Activated CD4-positive, alpha-beta T cell treated with anti-CD3 and anti-CD28 coated beads for 48 hours (primary cell): ENCODE measurements around the gene ARMC10.
A peak's percentile ranks its signal among the peaks of the same experiment; 100 is the strongest.
"Not testable (repeated sequence)": the region's sequence is repeated elsewhere in the genome, so short reads cannot be mapped to it uniquely, and the experiment has no call there.

ENCODE experiments used
- DNase-seq: peaks from one replicate; pipeline ENCODE4 v3.0.0-alpha.2; 2020

The ARMC10 gene

GRCh38 chr7:103074519-103075336 lies at the start of gene ARMC10, which contains the start of gene FBXL13:
Gene ARMC10, plus strand, starts transcription at chr7:103075140. Its CDS starts 133 bp downstream, at chr7:103075273.
Gene FBXL13, minus strand, starts transcription at chr7:103074796.
- DNase-seq = peak; percentile 93

GRCh38 chr7:103025341-103025740 lies 49.6 kb upstream of the ARMC10 start:
- DNase-seq = no peak

- no peak for DNase-seq
Observed at GRCh38 chr7:103031024-103031423, 43.9 kb upstream of the ARMC10 start.

GRCh38 chr7:103031781-103032180 lies 43.2 kb upstream of the ARMC10 start:
- no peak for DNase-seq

- not testable (repeated sequence) for DNase-seq
Observed at GRCh38 chr7:103034318-103034717, 40.6 kb upstream of the ARMC10 start.

- no peak for DNase-seq
Observed at GRCh38 chr7:103037476-103037822, 37.5 kb upstream of the ARMC10 start.

- not testable (repeated sequence) for DNase-seq
Observed at GRCh38 chr7:103037823-103038739, 36.9 kb upstream of the ARMC10 start.

GRCh38 chr7:103041815-103042214 lies 33.1 kb upstream of the ARMC10 start:
- DNase-seq = not testable (repeated sequence)

- no peak for DNase-seq
Observed at GRCh38 chr7:103048833-103049232, 26.1 kb upstream of the ARMC10 start.

- DNase-seq = no peak
Observed at GRCh38 chr7:103051519-103051918, 23.4 kb upstream of the ARMC10 start.

GRCh38 chr7:103056006-103056405 lies 18.9 kb upstream of the ARMC10 start:
- not testable (repeated sequence) for DNase-seq

GRCh38 chr7:103058122-103058521 lies 16.8 kb upstream of the ARMC10 start:
- DNase-seq = no peak

GRCh38 chr7:103059471-103059870 lies 15.5 kb upstream of the ARMC10 start:
- no peak for DNase-seq

GRCh38 chr7:103063895-103064294 lies 11.0 kb upstream of the ARMC10 start:
- no peak for DNase-seq

- DNase-seq = peak; percentile 68
Observed at GRCh38 chr7:103065667-103066066, 9.3 kb upstream of the ARMC10 start.

- no peak for DNase-seq
Observed at GRCh38 chr7:103068414-103069403, 6.2 kb upstream of the ARMC10 start.

- DNase-seq = no peak
Observed at GRCh38 chr7:103071000-103071399, 3.9 kb upstream of the ARMC10 start.

- no peak for DNase-seq
Observed at GRCh38 chr7:103073989-103074518, 886 bp upstream of the ARMC10 start.

- peak; percentile 85 for DNase-seq
Observed at GRCh38 chr7:103075337-103075918, 488 bp downstream of the ARMC10 start.

- DNase-seq = no peak
Observed at GRCh38 chr7:103076764-103077163, 1.8 kb downstream of the ARMC10 start.

GRCh38 chr7:103077318-103077717 lies 2.4 kb downstream of the ARMC10 start:
- no peak for DNase-seq

- not testable (repeated sequence) for DNase-seq
Observed at GRCh38 chr7:103078226-103078625, 3.3 kb downstream of the ARMC10 start.
